Prostate gland (tissue), 2 donors: Measurements from ENCODE around the gene GRID1. TPM values are rescaled to one million over a fixed set of nuclear protein-coding genes. Genes with fewer than 3 reads are reported as not detected.

ENCODE experiments used
- DNase-seq: peaks from one replicate; pipeline ENCODE4 v3.0.0-alpha.2; 2019; ENCODE audit warnings: low spot score
- H3K27ac ChIP-seq, 2 donors: fragments of 200-600 bp; sonication (generic); 2 replicates each; pipeline ENCODE4 v1.5.1; 2017 to 2019
- H3K27me3 ChIP-seq: fragments of 200-600 bp; sonication (generic); replicated peaks from 2 replicates; pipeline ENCODE4 v1.5.1; 2019; ENCODE audit not compliant: insufficient read depth
- H3K36me3 ChIP-seq, 2 donors: fragments of 200-600 bp; sonication (generic); 1 replicate in 1 of 2; 2 replicates in 1 of 2; pipeline versions ENCODE4 v1.5.1 to v1.8.1; 2017 to 2019
- H3K4me1 ChIP-seq: fragments of 200-600 bp; sonication (generic); replicated peaks from 2 replicates; pipeline ENCODE4 v1.5.1; 2019
- H3K4me3 ChIP-seq, 2 donors: fragments of 200-600 bp; sonication (generic); 2 replicates each; pipeline ENCODE4 v1.5.1; 2017 to 2019
- H3K9me3 ChIP-seq: fragments of 200-600 bp; sonication (generic); 2 replicates; pipeline ENCODE4 v1.5.1; 2017
- CTCF ChIP-seq, 4 experiments: fragments of 200-600 bp in 2 of 4; fragments of 450-650 bp in 2 of 4; sonication (generic) in 2 of 4; IDR thresholded peaks; 1 replicate in 3 of 4; 2 replicates in 1 of 4; pipeline ENCODE4 v1.5.1; 2016 to 2019; ENCODE audit warnings: antibody characterized with exemption in 4 of 4, mild to moderate bottlenecking in 2 of 4, moderate library complexity in 2 of 4
- POLR2A ChIP-seq: fragments of 450-650 bp; IDR thresholded peaks from one replicate; pipeline ENCODE4 v1.6.1; 2016; ENCODE audit warnings: antibody characterized with exemption, mild to moderate bottlenecking
- POLR2AphosphoS5 ChIP-seq: sonication (generic); formaldehyde crosslinking; IDR thresholded peaks from one replicate; pipeline ENCODE4 v1.6.1; 2017; ENCODE audit warnings: antibody characterized with exemption
- WGBS: methylation state at CpG from one replicate; pipeline ENCODE4 v1.1.5; 2018; 5-methylcytosine and 5-hydroxymethylcytosine counted together
- intact Hi-C: fragments of 100-400 bp; cut with DNase I; formaldehyde crosslinking; loops from one replicate; pipeline ENCODE4 v1.14.2; 2022
- total RNA-seq, 2 donors: library from RNA; depleted of rRNA; stranded (reverse); fragments of >200 nt; gene quantifications; one replicate each; pipeline ENCODE4 v1.1.0, GENCODE V29; 2016

GRID1 gene
- total RNA-seq, 2 donors from 2014 or later: 1.0 to 10.0 TPM

GRCh38 chr10:86336341-86336740 is 30.3 kb downstream of the GRID1 start:
- Histone ChIP-seq H3K36me3 (no peaks in the 10 kb centered on the region), H3K27ac (no peak overlapping the region), H3K27me3 (no peaks in the 10 kb centered on the region), H3K9me3 (no peaks in the 10 kb centered on the region), H3K4me3 (no peak overlapping the region), H3K4me1 (no peaks in the 10 kb centered on the region)
- WGBS: 94% methylated on average over 10 of the region's 10 CpGs
- intact Hi-C loops: no loop called here
- TF ChIP-seq POLR2AphosphoS5: no peak
- no peak for TF ChIP-seq POLR2A
- TF ChIP-seq CTCF (IDR thresholded peaks at IDR 0.05): no peak
- DNase-seq: no peak

- no peak for DNase-seq
- H3K27me3 ChIP-seq: no peaks in the 10 kb centered on the region
- no peaks in the 10 kb centered on the region for H3K36me3 ChIP-seq
- H3K9me3 ChIP-seq: no peaks in the 10 kb centered on the region
- intact Hi-C loops: no loop called here
- no peak overlapping the region for H3K27ac ChIP-seq
- TF ChIP-seq POLR2AphosphoS5: no peak
- WGBS: 100% methylated on average over 1 of the region's 1 CpG
- H3K4me1 ChIP-seq: no peaks in the 10 kb centered on the region
- no peak overlapping the region for H3K4me3 ChIP-seq
These were observed 30.8 kb downstream of the GRID1 start for GRCh38 chr10:86335831-86336230.

- no peak for DNase-seq
- Histone ChIP-seq H3K27me3 (no peaks in the 10 kb centered on the region), H3K9me3 (no peaks in the 10 kb centered on the region), H3K4me3 (no peak overlapping the region), H3K4me1 (no peaks in the 10 kb centered on the region), H3K36me3 (no peaks in the 10 kb centered on the region), H3K27ac (no peak overlapping the region)
- intact Hi-C loops: no loop called here
- TF ChIP-seq CTCF (IDR thresholded peaks at IDR 0.05): no peak
- TF ChIP-seq POLR2A: no peak
- TF ChIP-seq POLR2AphosphoS5: no peak
These were observed 31.3 kb downstream of the GRID1 start for GRCh38 chr10:86335257-86335656.

GRCh38 chr10:86334488-86335085 is 32.0 kb downstream of the GRID1 start:
- peak; percentile 26 for TF ChIP-seq POLR2AphosphoS5
- TF ChIP-seq CTCF (IDR thresholded peaks at IDR 0.05): peak in 2 of 4 experiments; percentile 12 to 22
- no peak for TF ChIP-seq POLR2A
- H3K9me3 ChIP-seq: no peaks in the 10 kb centered on the region
- DNase-seq: peak; percentile 36
- H3K36me3 ChIP-seq: no peaks in the 10 kb centered on the region
- WGBS: 54% methylated on average over 4 of the region's 4 CpGs
- intact Hi-C loops: no loop called here
- H3K4me3 ChIP-seq: no peak overlapping the region
- H3K4me1 ChIP-seq: no peaks in the 10 kb centered on the region
- H3K27ac ChIP-seq: no peak overlapping the region
- H3K27me3 ChIP-seq: no peaks in the 10 kb centered on the region

- Histone ChIP-seq H3K36me3 (no peaks in the 10 kb centered on the region), H3K27me3 (no peaks in the 10 kb centered on the region), H3K4me1 (no peaks in the 10 kb centered on the region), H3K4me3 (no peak overlapping the region), H3K9me3 (no peaks in the 10 kb centered on the region), H3K27ac (no peak overlapping the region)
- DNase-seq: no peak
- WGBS: 79% methylated on average over 7 of the region's 7 CpGs
- no peak for TF ChIP-seq CTCF (IDR thresholded peaks at IDR 0.05)
- TF ChIP-seq POLR2AphosphoS5: no peak
- no peak for TF ChIP-seq POLR2A
- intact Hi-C loops: no loop called here
These were observed 32.6 kb downstream of the GRID1 start for GRCh38 chr10:86333826-86334487.
